ENCODE results near the gene RASA3.
"Not testable (repeated sequence)": the region's sequence is repeated elsewhere in the genome, so short reads cannot be mapped to it uniquely, and the experiment has no call there.

Gene RASA3

GRCh38 chr13:113999618-113999910 lies 132.9 kb downstream of the RASA3 start:
- DNase-seq: no peak

GRCh38 chr13:113998781-113999617 lies 133.4 kb downstream of the RASA3 start:
- no peak for DNase-seq

GRCh38 chr13:113997845-113998751 lies 134.3 kb downstream of the RASA3 start:
- no peak for DNase-seq

GRCh38 chr13:113996912-113997745 lies 135.3 kb downstream of the RASA3 start:
- no peak for DNase-seq

GRCh38 chr13:113996081-113996911 lies 136.1 kb downstream of the RASA3 start:
- no peak for DNase-seq

GRCh38 chr13:113995051-113995601 lies 137.3 kb downstream of the RASA3 start:
- no peak for DNase-seq

GRCh38 chr13:113992276-113993005 lies 140.0 kb downstream of the RASA3 start:
- no peak for DNase-seq

GRCh38 chr13:113991676-113992179 lies 140.7 kb downstream of the RASA3 start:
- no peak for DNase-seq

GRCh38 chr13:113991191-113991669 lies 141.2 kb downstream of the RASA3 start:
- DNase-seq: no peak

- no peak for DNase-seq
These were observed 142.0 kb downstream of the RASA3 start for GRCh38 chr13:113990321-113990837.

- no peak for DNase-seq
These were observed 142.7 kb downstream of the RASA3 start for GRCh38 chr13:113989585-113990300.

GRCh38 chr13:113988859-113989258 lies 143.6 kb downstream of the RASA3 start:
- not testable (repeated sequence) for DNase-seq

GRCh38 chr13:113982296-113982661 lies 150.1 kb downstream of the RASA3 start:
- no peak for DNase-seq

- DNase-seq: no peak
These were observed 150.7 kb downstream of the RASA3 start for GRCh38 chr13:113981611-113982295.

GRCh38 chr13:113981194-113981605 lies 151.2 kb downstream of the RASA3 start:
- DNase-seq: no peak

- DNase-seq: no peak
These were observed 151.8 kb downstream of the RASA3 start for GRCh38 chr13:113980489-113981064.

GRCh38 chr13:113979791-113980471 lies 152.5 kb downstream of the RASA3 start:
- no peak for DNase-seq
